T47D (cell line): Measurements from ENCODE around the gene PSMD6.

Source experiments
- DNase-seq, 2 experiments: peaks; one replicate each; pipeline versions ENCODE4 v3.0.0 to v3.0.0-alpha.2; 2011 to 2012; ENCODE audit warnings: low read depth in 1 of 2, low spot score in 1 of 2
- JUND ChIP-seq: IDR thresholded peaks from 2 replicates; pipeline ENCODE4 v1.6.1; 2012; ENCODE audit warnings: low read depth
- in situ Hi-C: cut with HindIII; loops from 2 replicates; pipeline ENCODE4 v1.10.0; 2016; ENCODE audit warnings: low sequenced_read_pairs, low pct_unique_long_range_greater_than_20kb

PSMD6 gene

DNA sequence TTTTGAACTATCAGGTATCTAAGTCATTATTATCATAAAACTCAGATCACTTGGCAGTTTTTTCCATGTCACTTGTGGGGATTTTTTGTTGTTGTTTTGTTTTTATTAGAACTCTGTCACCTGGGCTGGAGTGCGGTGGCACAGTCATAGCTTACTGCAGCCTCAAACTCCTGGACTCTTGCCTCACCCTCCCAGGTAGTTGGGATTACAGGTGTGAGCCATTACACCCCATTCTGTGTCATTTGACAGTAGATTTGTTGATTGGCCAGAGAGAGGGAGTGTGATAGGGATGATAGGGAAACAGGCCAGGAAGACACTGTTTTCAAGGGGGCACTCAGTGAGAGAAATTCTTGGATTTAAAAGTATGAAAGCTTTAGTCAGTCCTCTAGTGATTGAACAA is 56.4 kb downstream of the PSMD6 start:
- no peak for DNase-seq
- in situ Hi-C loops: no loop called here
- TF ChIP-seq JUND: no peak

DNA sequence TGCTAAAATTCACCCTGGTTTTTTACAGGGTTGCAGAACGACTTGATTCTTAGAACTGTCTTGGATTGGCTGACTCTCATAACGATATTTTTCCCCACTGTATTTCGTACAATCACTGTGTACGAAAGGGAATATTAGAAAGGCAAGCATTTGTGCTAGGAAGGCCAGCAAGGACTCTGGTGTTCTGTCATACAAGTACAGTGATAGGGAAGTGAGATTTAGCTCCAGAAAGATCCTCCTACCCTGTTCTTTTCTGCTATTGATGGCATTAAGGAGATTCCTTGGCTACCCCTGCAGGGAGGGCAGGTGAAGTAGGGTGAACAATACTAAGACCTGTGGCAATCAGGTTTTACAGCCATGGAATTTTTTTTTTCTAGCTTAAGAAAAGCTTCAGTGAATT is 57.3 kb downstream of the PSMD6 start:
- in situ Hi-C loops: no loop called here
- DNase-seq: no peak

DNA sequence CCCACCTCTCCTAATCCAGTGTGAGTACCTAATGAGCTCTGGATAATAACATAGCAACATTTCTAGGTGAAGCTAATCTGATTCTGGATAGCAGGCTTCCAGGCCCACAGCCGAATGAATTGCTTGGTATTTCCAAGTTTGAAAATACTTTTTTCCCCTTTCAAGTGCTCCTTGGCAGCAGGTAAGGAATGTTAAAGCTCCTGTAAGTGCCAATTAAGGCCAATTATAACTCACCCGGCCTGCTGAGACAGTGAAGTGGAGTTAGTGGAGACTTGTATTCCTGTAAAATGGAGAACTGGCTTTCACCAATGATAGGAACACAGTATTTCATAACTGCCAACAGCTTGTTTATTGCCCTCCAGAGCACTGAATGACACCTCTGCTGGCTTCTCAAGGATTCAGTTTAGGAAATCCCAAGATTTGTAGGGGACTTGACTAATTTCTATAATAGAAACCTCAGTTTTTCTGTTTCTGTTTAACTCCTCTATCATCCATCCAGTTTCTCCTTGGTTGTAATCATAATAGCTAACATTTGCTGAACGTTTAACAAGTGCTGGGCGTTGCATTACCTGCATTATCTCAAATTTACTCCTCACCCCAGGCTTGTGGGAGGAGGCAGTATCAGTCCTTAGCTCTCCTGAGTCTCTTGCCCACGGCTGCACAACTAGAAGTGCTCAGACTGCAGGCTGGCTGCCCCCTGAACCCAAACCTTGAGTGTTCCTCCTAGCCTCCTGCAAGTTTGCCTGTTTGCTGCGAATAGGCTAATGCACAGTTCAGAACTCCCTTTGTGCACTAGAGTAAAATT is 58.4 kb downstream of the PSMD6 start:
- no peak for TF ChIP-seq JUND
- no peak for DNase-seq
- in situ Hi-C loops: no loop called here

More for the DNA sequence above, 57.3 kb downstream of the PSMD6 start:
- no peak for TF ChIP-seq JUND

DNA sequence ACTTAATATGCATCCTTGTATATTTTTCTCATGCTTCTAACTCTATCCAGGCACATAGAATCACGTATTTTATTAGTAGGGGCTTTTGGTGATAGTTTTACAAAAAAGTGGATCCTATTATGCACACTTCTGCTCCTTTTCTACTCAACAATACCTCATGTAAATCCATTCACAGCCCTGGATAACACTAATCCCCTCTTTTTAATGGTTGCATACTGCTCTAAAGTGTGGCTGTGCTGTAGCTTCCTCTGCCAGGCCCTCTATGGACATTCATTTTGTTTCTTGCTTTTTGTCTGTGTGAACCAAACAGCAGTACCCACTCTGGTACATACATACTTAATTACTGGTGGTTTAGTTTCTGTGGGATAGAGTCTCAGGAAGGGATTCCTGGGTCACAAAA is 59.8 kb downstream of the PSMD6 start:
- in situ Hi-C loops: no loop called here
- DNase-seq: no peak
- no peak for TF ChIP-seq JUND

DNA sequence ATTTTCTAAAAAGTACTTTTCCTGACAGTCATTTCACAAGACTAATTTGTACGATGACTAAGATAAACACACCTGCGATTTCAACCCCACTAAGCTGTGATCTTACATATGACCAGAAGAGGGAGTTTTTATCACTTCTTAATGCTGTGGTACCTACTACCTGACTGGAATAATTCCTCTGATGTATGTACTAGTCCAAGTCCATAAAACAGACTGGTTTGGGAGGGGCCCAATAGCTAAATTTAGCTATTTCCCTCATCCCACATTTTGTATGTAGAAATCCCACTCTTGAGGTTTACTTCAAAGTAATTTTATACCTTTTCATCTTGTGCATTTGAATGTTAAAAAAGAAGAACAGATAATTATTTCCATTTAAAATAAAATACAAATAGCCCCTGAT is 61.4 kb downstream of the PSMD6 start:
- peak; percentile 18 to 61 for DNase-seq
- no peak for TF ChIP-seq JUND
- in situ Hi-C loops: no loop called here
